H9 (cell line): ENCODE measurements around the gene LYRM2. TPM values are rescaled to one million over a fixed set of nuclear protein-coding genes. Genes with fewer than 3 reads are reported as not detected.

Experiments
- DNase-seq: peaks from one replicate; pipeline ENCODE4 v3.0.0-alpha.2; 2017
- H2AFZ ChIP-seq: one replicate; pipeline ENCODE4 v1.6.1; 2013; ENCODE audit warnings: mild to moderate bottlenecking, low read length, control low read depth, moderate library complexity
- H2AK5ac ChIP-seq: 2 replicates; pipeline ENCODE4 v1.6.1; 2013; ENCODE audit warnings: low read length, control low read depth, mixed read lengths; ENCODE audit not compliant: insufficient read length
- H2BK120ac ChIP-seq: one replicate; pipeline ENCODE4 v1.6.1; 2013; ENCODE audit warnings: low read depth, mild to moderate bottlenecking, low read length, control low read depth, inconsistent platforms; ENCODE audit not compliant: poor library complexity, severe bottlenecking
- H2BK12ac ChIP-seq: 2 replicates; pipeline ENCODE4 v1.6.1; 2013; ENCODE audit warnings: low read length, control low read depth, mixed read lengths, low read depth; ENCODE audit not compliant: insufficient read length
- H2BK15ac ChIP-seq: 2 replicates; pipeline ENCODE4 v1.6.1; 2013; ENCODE audit warnings: low read depth, low read length, control low read depth
- H2BK20ac ChIP-seq: one replicate; pipeline ENCODE4 v1.6.1; 2013; ENCODE audit warnings: low read depth, mild to moderate bottlenecking, low read length, control low read depth, inconsistent platforms; ENCODE audit not compliant: poor library complexity, severe bottlenecking
- H2BK5ac ChIP-seq: 2 replicates; pipeline ENCODE4 v1.6.1; 2013; ENCODE audit warnings: low read length, control low read depth, mixed read lengths; ENCODE audit not compliant: insufficient read length
- H3K14ac ChIP-seq: 2 replicates; pipeline ENCODE4 v1.6.1; 2013; ENCODE audit warnings: low read length, control low read depth; ENCODE audit not compliant: insufficient read depth
- H3K18ac ChIP-seq: 2 replicates; pipeline ENCODE4 v1.6.1; 2013; ENCODE audit warnings: low read depth, mild to moderate bottlenecking, mixed read lengths, low read length, control low read depth; ENCODE audit not compliant: insufficient read length
- H3K23ac ChIP-seq: 2 replicates; pipeline ENCODE4 v1.6.1; 2013; ENCODE audit warnings: low read length, control low read depth, mixed read lengths, low read depth; ENCODE audit not compliant: insufficient read length
- H3K23me2 ChIP-seq: 2 replicates; pipeline ENCODE4 v1.6.1; 2013; ENCODE audit warnings: low read depth, mild to moderate bottlenecking, mixed read lengths, low read length, control low read depth; ENCODE audit not compliant: insufficient read length, poor library complexity, severe bottlenecking
- H3K27ac ChIP-seq: 2 replicates; pipeline ENCODE4 v1.5.1; 2013; ENCODE audit warnings: low read length, control low read depth, mixed read lengths, low read depth; ENCODE audit not compliant: insufficient read length
- H3K27me3 ChIP-seq: 2 replicates; pipeline ENCODE4 v1.6.1; 2013; ENCODE audit warnings: low read length, control low read depth, inconsistent platforms; ENCODE audit not compliant: insufficient read depth
- H3K4ac ChIP-seq: 2 replicates; pipeline ENCODE4 v1.6.1; 2013; ENCODE audit warnings: low read depth, mild to moderate bottlenecking, control low read depth, inconsistent platforms, low read length, moderate library complexity
- H3K4me1 ChIP-seq: 2 replicates; pipeline ENCODE4 v1.6.1; 2013; ENCODE audit warnings: low read length, control low read depth, inconsistent platforms; ENCODE audit not compliant: insufficient read depth
- H3K4me2 ChIP-seq: 2 replicates; pipeline ENCODE4 v1.6.1; 2013; ENCODE audit warnings: low read length, control low read depth, mixed read lengths; ENCODE audit not compliant: insufficient read length, insufficient read depth
- H3K56ac ChIP-seq: 2 replicates; pipeline ENCODE4 v1.6.1; 2013; ENCODE audit warnings: low read depth, mild to moderate bottlenecking, mixed read lengths, low read length, control low read depth; ENCODE audit not compliant: insufficient read length
- H3K79me1 ChIP-seq: 2 replicates; pipeline ENCODE4 v1.6.1; 2013; ENCODE audit warnings: low read depth, mild to moderate bottlenecking, moderate library complexity, low read length, control low read depth, inconsistent platforms; ENCODE audit not compliant: insufficient read depth, poor library complexity, severe bottlenecking
- H3K79me2 ChIP-seq: 2 replicates; pipeline ENCODE4 v1.6.1; 2013; ENCODE audit warnings: low read length, control low read depth, inconsistent platforms; ENCODE audit not compliant: insufficient read depth
- H3K9ac ChIP-seq: 2 replicates; pipeline ENCODE4 v1.6.1; 2013; ENCODE audit warnings: low read length, control low read depth, mixed read lengths; ENCODE audit not compliant: insufficient read length; ENCODE audit errors: extremely low read depth
- H3K9me3 ChIP-seq: one replicate; pipeline ENCODE4 v1.6.1; 2013; ENCODE audit warnings: low read depth, low read length, inconsistent platforms; ENCODE audit not compliant: control insufficient read depth
- H3T11ph ChIP-seq: one replicate; pipeline ENCODE4 v1.6.1; 2013; ENCODE audit warnings: mild to moderate bottlenecking, low read length, control low read depth, inconsistent platforms
- H4K20me1 ChIP-seq: one replicate; pipeline ENCODE4 v1.6.1; 2013; ENCODE audit not compliant: control insufficient read depth, insufficient read length, insufficient read depth
- H4K5ac ChIP-seq: 2 replicates; pipeline ENCODE4 v1.6.1; 2013; ENCODE audit warnings: low read depth, mild to moderate bottlenecking, mixed read lengths, low read length, control low read depth; ENCODE audit not compliant: insufficient read length
- H4K8ac ChIP-seq: replicated peaks from 2 replicates; pipeline ENCODE4 v1.6.1; 2013; ENCODE audit warnings: low read length, control low read depth, mixed read lengths, low read depth; ENCODE audit not compliant: insufficient read length
- H4K91ac ChIP-seq: 2 replicates; pipeline ENCODE4 v1.6.1; 2013; ENCODE audit warnings: low read depth, mild to moderate bottlenecking, moderate library complexity, mixed read lengths, low read length, control low read depth; ENCODE audit not compliant: insufficient read length
- H3K27ac Mint-ChIP-seq, 3 experiments: 2 replicates in 2 of 3; 3 replicates in 1 of 3; pipeline ENCODE4 v1.8.0; 2020 to 2021; ENCODE audit warnings: mixed read lengths in 3 of 3, mild to moderate bottlenecking in 1 of 3, moderate library complexity in 1 of 3
- H3K27me3 Mint-ChIP-seq: 2 replicates; pipeline ENCODE4 v1.8.0; 2021; ENCODE audit warnings: low read depth, mild to moderate bottlenecking, moderate library complexity, mixed read lengths
- H3K36me3 Mint-ChIP-seq, 3 experiments: 2 replicates in 2 of 3; 3 replicates in 1 of 3; pipeline ENCODE4 v1.8.0; 2020 to 2021; ENCODE audit warnings: low read depth in 3 of 3, mixed read lengths in 3 of 3; ENCODE audit not compliant: insufficient read depth in 1 of 3
- H3K4me1 Mint-ChIP-seq, 2 experiments: 2 replicates each; pipeline ENCODE4 v1.8.0; 2020; ENCODE audit warnings: mixed read lengths in 2 of 2
- H3K4me3 Mint-ChIP-seq, 2 experiments: 2 replicates in 1 of 2; 3 replicates in 1 of 2; pipeline ENCODE4 v1.8.0; 2020 to 2021; ENCODE audit warnings: mild to moderate bottlenecking in 2 of 2, mixed read lengths in 2 of 2, moderate library complexity in 1 of 2
- H3K9me3 Mint-ChIP-seq, 2 experiments: 2 replicates in 1 of 2; 3 replicates in 1 of 2; pipeline ENCODE4 v1.8.0; 2020; ENCODE audit warnings: mild to moderate bottlenecking in 2 of 2, mixed read lengths in 2 of 2, moderate library complexity in 1 of 2
- CTCF ChIP-seq: fragments of 200-600 bp; sonication (generic); conservative IDR thresholded peaks from 3 replicates; pipeline ENCODE4 v1.8.0; 2021; ENCODE audit warnings: antibody characterized with exemption, mild to moderate bottlenecking
- WGBS: extraction: QIAGEN DNeasy Blood & Tissue Kit; methylation state at CpG from one replicate; pipeline ENCODE4 v1.1.7; 2013; ENCODE audit warnings: missing lambda C conversion rate, low lambda C conversion rate, mixed read lengths; ENCODE audit not compliant: insufficient read length; ENCODE audit errors: extremely low coverage; 5-methylcytosine and 5-hydroxymethylcytosine counted together
- total RNA-seq: library from RNA; stranded (reverse); gene quantifications from 2 replicates; pipeline ENCODE4 v1.2.1, GENCODE V29; 2021

LYRM2 gene
- total RNA-seq, 1 experiment from 2014 or later = 29.8 TPM

- Histone ChIP-seq H3K4me2 (no peak overlapping the region), H2BK15ac (no peak overlapping the region), H2BK5ac (no peak overlapping the region), H4K20me1 (no peaks in the 10 kb centered on the region), H3T11ph (no peak overlapping the region), H3K79me1 (no peaks in the 10 kb centered on the region), H4K8ac (no peak overlapping the region), H2BK20ac (no peak overlapping the region), H2BK12ac (no peak overlapping the region), H3K4ac (no peak overlapping the region), H4K5ac (no peak overlapping the region), H3K14ac (no peak overlapping the region), H3K18ac (no peak overlapping the region), H3K23me2 (no peaks in the 10 kb centered on the region), H3K23ac (no peak overlapping the region), H3K27me3 (no peaks in the 10 kb centered on the region), H3K9ac (no peak overlapping the region), H2AFZ (no peak overlapping the region), H3K79me2 (no peaks in the 10 kb centered on the region), H4K91ac (no peak overlapping the region), H3K9me3 (no peaks in the 10 kb centered on the region), H3K56ac (no peak overlapping the region), H3K4me1 (no peaks in the 10 kb centered on the region), H3K27ac (no peak overlapping the region), H2BK120ac (no peak overlapping the region), H2AK5ac (no peak overlapping the region)
- Mint-ChIP-seq H3K9me3 (no peaks in the 10 kb centered on the region), H3K36me3 (peaks cover 72 to 92% (median 73%) of the 10 kb centered on the region in 3 experiments), H3K4me1 (no peaks in the 10 kb centered on the region), H3K27me3 (no peaks in the 10 kb centered on the region), H3K27ac (peak overlapping the region in 2 of 3 experiments; percentile 69 to 73; a peak in 2 of 7 replicates), H3K4me3 (no peak overlapping the region)
- no CpG with 5 or more reads among the region's 1 CpG for WGBS
- no peak for TF ChIP-seq CTCF
- no peak for DNase-seq
Measured at GRCh38 chr6:89661559-89661958, 23.0 kb upstream of the LYRM2 start.
